Esophagus squamous epithelium (tissue), 4 donors: Measurements from ENCODE around the gene TMEM212.

Experiments used
- POLR2A ChIP-seq, 4 donors: fragments of 450-650 bp; IDR thresholded peaks; one replicate each; pipeline ENCODE4 v1.6.1; 2017; ENCODE audit warnings: antibody characterized with exemption in 4 of 4, mild to moderate bottlenecking in 4 of 4, moderate library complexity in 3 of 4
- TF ChIP-seq, protein P1 (sequence below), 6 experiments: fragments of 450-650 bp in 4 of 6; fragments of 200-600 bp in 2 of 6; sonication (generic) in 2 of 6; IDR thresholded peaks; one replicate each; pipeline ENCODE4 v1.5.1; 2016 to 2019; ENCODE audit warnings: antibody characterized with exemption in 6 of 6, mild to moderate bottlenecking in 4 of 6, moderate library complexity in 4 of 6

DNA sequence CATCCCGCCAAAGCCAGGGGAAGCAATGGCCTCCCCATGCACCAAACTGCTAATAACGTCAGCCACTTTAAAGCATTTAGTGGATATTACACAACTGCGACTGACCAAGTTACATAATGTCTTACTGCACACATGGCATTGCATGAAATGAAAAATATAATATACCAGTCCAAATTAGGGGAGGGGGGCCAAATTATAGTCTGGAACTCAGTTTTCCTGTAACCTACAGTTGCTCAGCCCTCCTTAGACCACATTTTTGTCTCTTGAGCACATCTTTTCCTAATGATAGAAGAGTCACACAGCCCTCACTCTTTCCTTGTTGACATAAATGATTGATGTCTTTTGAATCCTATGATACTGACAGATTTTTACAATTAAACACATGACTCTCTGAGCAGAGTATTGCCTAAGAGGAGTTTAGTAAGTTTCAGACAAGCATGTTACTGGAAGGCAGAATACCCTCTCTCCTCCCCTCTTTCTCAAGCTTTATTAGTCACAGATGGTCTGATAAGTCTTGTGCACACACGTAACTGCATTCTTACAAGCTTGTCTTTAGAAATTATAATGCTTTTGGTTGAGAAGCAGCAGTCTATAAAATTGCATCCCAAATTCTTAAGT is 31.7 kb upstream of the TMEM212 start:
- TF ChIP-seq, protein P1, sequence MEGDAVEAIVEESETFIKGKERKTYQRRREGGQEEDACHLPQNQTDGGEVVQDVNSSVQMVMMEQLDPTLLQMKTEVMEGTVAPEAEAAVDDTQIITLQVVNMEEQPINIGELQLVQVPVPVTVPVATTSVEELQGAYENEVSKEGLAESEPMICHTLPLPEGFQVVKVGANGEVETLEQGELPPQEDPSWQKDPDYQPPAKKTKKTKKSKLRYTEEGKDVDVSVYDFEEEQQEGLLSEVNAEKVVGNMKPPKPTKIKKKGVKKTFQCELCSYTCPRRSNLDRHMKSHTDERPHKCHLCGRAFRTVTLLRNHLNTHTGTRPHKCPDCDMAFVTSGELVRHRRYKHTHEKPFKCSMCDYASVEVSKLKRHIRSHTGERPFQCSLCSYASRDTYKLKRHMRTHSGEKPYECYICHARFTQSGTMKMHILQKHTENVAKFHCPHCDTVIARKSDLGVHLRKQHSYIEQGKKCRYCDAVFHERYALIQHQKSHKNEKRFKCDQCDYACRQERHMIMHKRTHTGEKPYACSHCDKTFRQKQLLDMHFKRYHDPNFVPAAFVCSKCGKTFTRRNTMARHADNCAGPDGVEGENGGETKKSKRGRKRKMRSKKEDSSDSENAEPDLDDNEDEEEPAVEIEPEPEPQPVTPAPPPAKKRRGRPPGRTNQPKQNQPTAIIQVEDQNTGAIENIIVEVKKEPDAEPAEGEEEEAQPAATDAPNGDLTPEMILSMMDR (IDR thresholded peaks at IDR 0.05), result no peak
- no peak for TF ChIP-seq POLR2A (IDR thresholded peaks at IDR 0.05)
